Neural cell (in vitro differentiated cells): ENCODE measurements around the gene ANKRD6. TPM values are rescaled to one million over a fixed set of nuclear protein-coding genes. Genes with fewer than 3 reads are reported as not detected.

ENCODE experiments used
- H2AFZ ChIP-seq: fragments of 200-600, 300-800 bp; sonication (generic), shearing (Covaris generic); 2 replicates; pipeline ENCODE4 v1.6.0; 2014; ENCODE audit warnings: low read depth, mild to moderate bottlenecking, antibody characterized with exemption, low read length, moderate library complexity
- H3F3A ChIP-seq: fragments of 200-600 bp; shearing (Covaris generic); 2 replicates; pipeline ENCODE4 v1.6.1; 2016; ENCODE audit warnings: mild to moderate bottlenecking, moderate library complexity, mixed read lengths, antibody characterized with exemption, low read length; ENCODE audit not compliant: insufficient read depth, poor library complexity, severe bottlenecking
- H3K27ac ChIP-seq: fragments of 200-600, 300-800 bp; sonication (generic), shearing (Covaris generic); 2 replicates; pipeline ENCODE4 v1.5.1; 2014; ENCODE audit warnings: mild to moderate bottlenecking, low read length, moderate library complexity
- H3K27me3 ChIP-seq: fragments of 300-800, 200-600 bp; sonication (generic), shearing (Covaris generic); 2 replicates; pipeline ENCODE4 v1.6.0; 2014; ENCODE audit warnings: mild to moderate bottlenecking, low read depth, low read length, moderate library complexity; ENCODE audit not compliant: insufficient read depth
- H3K36me3 ChIP-seq: fragments of 300-800, 200-600 bp; sonication (generic), shearing (Covaris generic); 2 replicates; pipeline ENCODE4 v1.5.1; 2014; ENCODE audit warnings: mild to moderate bottlenecking, antibody characterized with exemption, low read length, moderate library complexity; ENCODE audit not compliant: insufficient read depth
- H3K4me2 ChIP-seq: fragments of 300-800, 200-600 bp; sonication (generic), shearing (Covaris generic); 2 replicates; pipeline ENCODE4 v1.6.0; 2014; ENCODE audit warnings: mild to moderate bottlenecking, low read length
- H3K4me3 ChIP-seq: fragments of 300-800, 200-600 bp; sonication (generic), shearing (Covaris generic); 2 replicates; pipeline ENCODE4 v1.5.1; 2014; ENCODE audit warnings: mild to moderate bottlenecking, low read length, moderate library complexity
- H3K79me2 ChIP-seq: fragments of 200-600 bp; shearing (Covaris generic); replicated peaks from 2 replicates; pipeline ENCODE4 v1.6.0; 2014; ENCODE audit warnings: mild to moderate bottlenecking, low read length, moderate library complexity; ENCODE audit not compliant: insufficient read depth
- H3K9ac ChIP-seq: fragments of 300-800, 200-600 bp; sonication (generic), shearing (Covaris generic); 2 replicates; pipeline ENCODE4 v1.6.1; 2016; ENCODE audit warnings: mild to moderate bottlenecking, low read length, mixed read lengths
- H3K9me2 ChIP-seq: fragments of 200-600 bp; shearing (Covaris generic); 2 replicates; pipeline ENCODE4 v1.6.1; 2016; ENCODE audit warnings: mild to moderate bottlenecking, low read length, mixed read lengths; ENCODE audit not compliant: insufficient read depth
- H3K9me3 ChIP-seq: fragments of 200-600, 300-800 bp; sonication (generic), shearing (Covaris generic); 2 replicates; pipeline ENCODE4 v1.6.1; 2016; ENCODE audit warnings: mild to moderate bottlenecking, mixed run types, low read length, moderate library complexity, mixed read lengths
- H4K20me1 ChIP-seq: fragments of 200-600 bp; shearing (Covaris generic); 2 replicates; pipeline ENCODE4 v1.6.1; 2016; ENCODE audit warnings: mild to moderate bottlenecking, mixed run types; ENCODE audit not compliant: insufficient read depth
- CTCF ChIP-seq: fragments of 450-650 bp; IDR thresholded peaks from 2 replicates; pipeline ENCODE4 v1.5.1; 2014; ENCODE audit warnings: antibody characterized with exemption, mild to moderate bottlenecking, moderate library complexity; ENCODE audit not compliant: poor library complexity, severe bottlenecking
- EP300 ChIP-seq: fragments of 450-650 bp; conservative IDR thresholded peaks from 2 replicates; pipeline ENCODE4 v1.6.1; 2014; ENCODE audit warnings: antibody characterized with exemption, mild to moderate bottlenecking, moderate library complexity; ENCODE audit not compliant: poor library complexity, severe bottlenecking
- EZH2 ChIP-seq: fragments of 200-600, 300-800 bp; shearing (Covaris generic), sonication (generic); IDR thresholded peaks from 2 replicates; pipeline ENCODE4 v1.6.1; 2014; ENCODE audit warnings: antibody characterized with exemption, low read length, borderline replicate concordance, mild to moderate bottlenecking; ENCODE audit not compliant: insufficient read depth, poor library complexity, severe bottlenecking
- MXI1 ChIP-seq: fragments of 450-650 bp; conservative IDR thresholded peaks from 2 replicates; pipeline ENCODE4 v1.6.1; 2014; ENCODE audit warnings: antibody characterized with exemption, mild to moderate bottlenecking; ENCODE audit not compliant: poor library complexity, severe bottlenecking
- POLR2AphosphoS5 ChIP-seq: IDR thresholded peaks from 2 replicates; pipeline ENCODE4 v1.6.1; 2012
- RAD21 ChIP-seq: fragments of 450-650 bp; conservative IDR thresholded peaks from 2 replicates; pipeline ENCODE4 v1.6.1; 2014; ENCODE audit warnings: antibody characterized with exemption, mild to moderate bottlenecking, moderate library complexity
- REST ChIP-seq: IDR thresholded peaks from 2 replicates; pipeline ENCODE4 v1.6.1; 2012; ENCODE audit warnings: borderline replicate concordance
- SMC3 ChIP-seq: fragments of 450-650 bp; conservative IDR thresholded peaks from 2 replicates; pipeline ENCODE4 v1.6.1; 2014; ENCODE audit warnings: antibody characterized with exemption, mild to moderate bottlenecking, moderate library complexity; ENCODE audit not compliant: poor library complexity
- TAF1 ChIP-seq: IDR thresholded peaks from 2 replicates; pipeline ENCODE4 v1.6.1; 2012; ENCODE audit warnings: low read depth
- polyA plus RNA-seq: library from polyadenylated mRNA; depleted of rRNA; stranded (reverse); fragments of >200 nt; gene quantifications from 2 replicates; pipeline ENCODE4 v1.2.3, GENCODE V29; 2014

Gene ANKRD6
- polyA plus RNA-seq, 1 donor from 2014 or later, result 43.5 TPM

DNA sequence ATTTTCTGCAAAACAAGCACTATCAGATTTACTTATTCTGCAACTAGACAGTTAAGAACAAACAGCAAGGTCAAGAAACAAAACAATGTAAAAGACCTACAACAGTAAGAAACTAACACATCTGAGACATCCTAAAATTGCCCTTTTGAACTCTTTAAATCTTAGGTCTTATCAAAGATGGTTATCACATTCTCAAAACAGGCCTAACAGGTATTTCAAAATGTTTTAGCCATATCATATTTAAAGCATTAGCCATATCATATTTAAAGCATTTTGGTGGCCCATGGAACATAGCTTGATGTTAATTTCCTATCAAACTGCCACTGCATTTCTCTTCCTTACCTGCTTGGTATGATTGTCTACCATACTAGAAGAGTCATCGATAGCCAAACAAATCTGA lies 216.7 kb downstream of the ANKRD6 start:
- Histone ChIP-seq H3K79me2 (no peaks in the 10 kb centered on the region), H3K36me3 (peaks cover 15% of the 10 kb centered on the region), H3K27ac (no peak overlapping the region), H4K20me1 (no peaks in the 10 kb centered on the region), H3K9me3 (no peaks in the 10 kb centered on the region), H3K9ac (no peak overlapping the region), H3K4me2 (no peak overlapping the region), H3K4me3 (no peak overlapping the region), H3F3A (no peaks in the 10 kb centered on the region), H3K9me2 (no peaks in the 10 kb centered on the region), H3K27me3 (no peaks in the 10 kb centered on the region), H2AFZ (no peak overlapping the region)
- TF ChIP-seq EP300 (no peak), EZH2 (no peak), TAF1 (no peak), CTCF (no peak), POLR2AphosphoS5 (no peak), REST (no peak), MXI1 (no peak), RAD21 (no peak), SMC3 (no peak)

DNA sequence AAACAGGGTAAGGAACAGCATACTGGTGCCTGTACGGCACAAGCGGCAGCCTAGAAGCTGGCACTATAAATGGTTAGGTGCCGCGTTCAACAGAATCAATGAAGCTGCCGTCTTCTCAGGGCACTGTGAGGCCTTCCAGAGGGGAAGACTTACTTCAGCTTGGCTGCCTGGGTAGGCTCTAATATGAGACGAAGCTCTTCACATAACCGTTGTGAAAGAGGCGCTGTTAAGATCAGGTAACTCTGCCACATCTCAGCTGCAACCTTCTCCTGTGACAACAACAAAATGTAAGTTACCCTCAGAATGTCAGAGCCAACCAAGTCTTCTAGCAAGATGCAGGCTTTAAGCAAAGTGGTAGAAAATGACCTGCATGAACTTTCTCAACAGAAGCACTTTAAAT lies 217.6 kb downstream of the ANKRD6 start:
- Histone ChIP-seq H4K20me1 (no peaks in the 10 kb centered on the region), H3K9me2 (no peaks in the 10 kb centered on the region), H3K79me2 (no peaks in the 10 kb centered on the region), H3K4me3 (no peak overlapping the region), H3F3A (no peaks in the 10 kb centered on the region), H3K36me3 (peaks cover 15% of the 10 kb centered on the region), H3K9ac (no peak overlapping the region), H3K27ac (no peak overlapping the region), H2AFZ (no peak overlapping the region), H3K9me3 (no peaks in the 10 kb centered on the region), H3K4me2 (no peak overlapping the region), H3K27me3 (no peaks in the 10 kb centered on the region)
- no peak for TF ChIP-seq POLR2AphosphoS5
- TF ChIP-seq MXI1, result no peak
- no peak for TF ChIP-seq TAF1
- no peak for TF ChIP-seq REST
- TF ChIP-seq CTCF, result no peak
- no peak for TF ChIP-seq SMC3
- TF ChIP-seq RAD21, result no peak
- TF ChIP-seq EZH2, result no peak
- TF ChIP-seq EP300, result no peak
